ENCODE data around the gene FAM227B. TPM values are rescaled to one million over a fixed set of nuclear protein-coding genes. Genes with fewer than 3 reads are reported as not detected.
"Not testable (repeated sequence)": the region's sequence is repeated elsewhere in the genome, so short reads cannot be mapped to it uniquely, and the experiment has no call there.

The FAM227B gene
- total RNA-seq, 4 donors from 2014 or later, result 2.1 to 8.0 (median 5.1) TPM

GRCh38 chr15:49415149-49415548 lies 205.5 kb downstream of the FAM227B start:
- TF ChIP-seq POLR2A (IDR thresholded peaks at IDR 0.05), result no peak
- no peak for TF ChIP-seq EP300 (IDR thresholded peaks at IDR 0.05)
- no peak for TF ChIP-seq CTCF (IDR thresholded peaks at IDR 0.05)
- TF ChIP-seq POLR2AphosphoS5 (IDR thresholded peaks at IDR 0.05), result no peak
- Histone ChIP-seq H3K27ac (no peak overlapping the region), H3K27me3 (no peaks in the 10 kb centered on the region), H3K4me1 (no peaks in the 10 kb centered on the region), H3K4me3 (no peak overlapping the region), H3K36me3 (no peaks in the 10 kb centered on the region), H3K9me3 (no peaks in the 10 kb centered on the region)
- no peak for DNase-seq (ENCODE audit: low spot score in 2 of 2)

- DNase-seq (ENCODE audit: low spot score in 2 of 2), result no peak
- no peak overlapping the region for H3K4me3 ChIP-seq
- TF ChIP-seq POLR2A (IDR thresholded peaks at IDR 0.05), result no peak
- no peaks in the 10 kb centered on the region for H3K9me3 ChIP-seq
- H3K27ac ChIP-seq, result no peak overlapping the region
- no peaks in the 10 kb centered on the region for H3K4me1 ChIP-seq
- no peaks in the 10 kb centered on the region for H3K36me3 ChIP-seq
- H3K27me3 ChIP-seq, result no peaks in the 10 kb centered on the region
These were observed 207.8 kb downstream of the FAM227B start for GRCh38 chr15:49412797-49413196.

GRCh38 chr15:49410641-49411040 lies 210.0 kb downstream of the FAM227B start:
- no peak overlapping the region for H3K27ac ChIP-seq
- DNase-seq (ENCODE audit: low spot score in 2 of 2), result no peak
- H3K4me1 ChIP-seq, result no peaks in the 10 kb centered on the region
- TF ChIP-seq CTCF (IDR thresholded peaks at IDR 0.05), result no peak
- no peak for TF ChIP-seq EP300 (IDR thresholded peaks at IDR 0.05)
- TF ChIP-seq POLR2AphosphoS5 (IDR thresholded peaks at IDR 0.05), result no peak
- no peak for TF ChIP-seq POLR2A (IDR thresholded peaks at IDR 0.05)
- no peaks in the 10 kb centered on the region for H3K9me3 ChIP-seq
- no peak overlapping the region for H3K4me3 ChIP-seq
- no peaks in the 10 kb centered on the region for H3K36me3 ChIP-seq
- H3K27me3 ChIP-seq, result no peaks in the 10 kb centered on the region

GRCh38 chr15:49406352-49407118 lies 214.1 kb downstream of the FAM227B start:
- Histone ChIP-seq H3K27me3 (no peaks in the 10 kb centered on the region), H3K9me3 (no peaks in the 10 kb centered on the region), H3K4me1 (no peaks in the 10 kb centered on the region), H3K4me3 (no peak overlapping the region), H3K36me3 (no peaks in the 10 kb centered on the region), H3K27ac (no peak overlapping the region)
- no peak for TF ChIP-seq POLR2AphosphoS5 (IDR thresholded peaks at IDR 0.05)
- TF ChIP-seq EP300 (IDR thresholded peaks at IDR 0.05), result no peak
- no peak for TF ChIP-seq CTCF (IDR thresholded peaks at IDR 0.05)
- no peak for TF ChIP-seq POLR2A (IDR thresholded peaks at IDR 0.05)
- 92% methylated on average over 6 of the region's 17 CpGs for WGBS
- DNase-seq (ENCODE audit: low spot score in 2 of 2), result no peak

GRCh38 chr15:49402515-49403296 lies 217.9 kb downstream of the FAM227B start:
- not testable (repeated sequence) for H3K27me3 ChIP-seq; H3K4me3 ChIP-seq; H3K27ac ChIP-seq; H3K36me3 ChIP-seq; H3K9me3 ChIP-seq; H3K4me1 ChIP-seq; DNase-seq (ENCODE audit: low spot score in 2 of 2)
- WGBS, result 87% methylated on average over 5 of the region's 5 CpGs

GRCh38 chr15:49387471-49387870 lies 233.1 kb downstream of the FAM227B start:
- WGBS, result 88% methylated on average over 2 of the region's 2 CpGs

More at GRCh38 chr15:49387471-49387870, 233.1 kb downstream of the FAM227B start:
- DNase-seq (ENCODE audit: low spot score in 2 of 2), result no peak
- H3K4me1 ChIP-seq, result no peaks in the 10 kb centered on the region
- no peak overlapping the region for H3K4me3 ChIP-seq
- no peaks in the 10 kb centered on the region for H3K36me3 ChIP-seq
- H3K27me3 ChIP-seq, result no peaks in the 10 kb centered on the region
- no peaks in the 10 kb centered on the region for H3K9me3 ChIP-seq
- H3K27ac ChIP-seq, result no peak overlapping the region
- no peak for TF ChIP-seq EP300 (IDR thresholded peaks at IDR 0.05)
- TF ChIP-seq POLR2A (IDR thresholded peaks at IDR 0.05), result no peak
- no peak for TF ChIP-seq POLR2AphosphoS5 (IDR thresholded peaks at IDR 0.05)
- no peak for TF ChIP-seq CTCF (IDR thresholded peaks at IDR 0.05)
